Gastroesophageal sphincter (tissue), 4 donors: ENCODE results near the gene B4GALT3. TPM values are rescaled to one million over a fixed set of nuclear protein-coding genes. Genes with fewer than 3 reads are reported as not detected.

Experiments
- ATAC-seq: fragments of 150-250 bp; one replicate; pipeline ENCODE4 v1.9.1; 2016; ENCODE audit warnings: mild to moderate bottlenecking, moderate library complexity
- H3K27ac ChIP-seq, 4 donors: fragments of 200-600 bp; sonication (generic) in 3 of 4; 1 replicate in 3 of 4; 2 replicates in 1 of 4; pipeline ENCODE4 v1.5.1; 2016 to 2019
- H3K27me3 ChIP-seq: fragments of 200-600 bp; sonication (generic); one replicate; pipeline ENCODE4 v1.5.1; 2019
- H3K36me3 ChIP-seq, 2 donors: fragments of 200-600 bp; sonication (generic); one replicate each; pipeline ENCODE4 v1.5.1; 2019; ENCODE audit warnings: control low read depth in 1 of 2
- H3K4me1 ChIP-seq, 3 donors: fragments of 200-600 bp; sonication (generic); 1 replicate in 2 of 3; 2 replicates in 1 of 3; pipeline ENCODE4 v1.5.1; 2016 to 2019; ENCODE audit warnings: control low read depth in 2 of 3
- H3K4me3 ChIP-seq, 2 donors: fragments of 200-600 bp; sonication (generic); one replicate each; pipeline ENCODE4 v1.5.1; 2019; ENCODE audit warnings: mild to moderate bottlenecking in 1 of 2, moderate library complexity in 1 of 2
- H3K9me3 ChIP-seq, 3 donors: fragments of 200-600 bp; sonication (generic); one replicate each; pipeline ENCODE4 v1.5.1; 2017 to 2019; ENCODE audit warnings: control low read depth in 2 of 3
- EP300 ChIP-seq: sonication (generic); formaldehyde crosslinking; IDR thresholded peaks from one replicate; pipeline ENCODE4 v1.6.1; 2017; ENCODE audit warnings: antibody characterized with exemption, mild to moderate bottlenecking
- POLR2A ChIP-seq, 2 donors: fragments of 450-650 bp; IDR thresholded peaks; one replicate each; pipeline ENCODE4 v1.6.1; 2017; ENCODE audit warnings: antibody characterized with exemption in 2 of 2, mild to moderate bottlenecking in 2 of 2, moderate library complexity in 1 of 2
- POLR2AphosphoS5 ChIP-seq: sonication (generic); formaldehyde crosslinking; IDR thresholded peaks from one replicate; pipeline ENCODE4 v1.6.1; 2017; ENCODE audit warnings: antibody characterized with exemption
- WGBS, 2 donors: methylation state at CpG; one replicate each; pipeline ENCODE4 v1.1.5; 2018; ENCODE audit warnings: low coverage in 1 of 2; 5-methylcytosine and 5-hydroxymethylcytosine counted together
- total RNA-seq, 4 donors: library from RNA; depleted of rRNA; stranded (reverse); fragments of >200 nt; gene quantifications; one replicate each; pipeline ENCODE4 v1.1.0, GENCODE V29; 2016
- TF ChIP-seq, protein P1 (sequence below), 4 experiments: fragments of 200-600 bp in 2 of 4; fragments of 450-650 bp in 2 of 4; sonication (generic) in 1 of 4; IDR thresholded peaks; one replicate each; pipeline ENCODE4 v1.5.1; 2017 to 2019; ENCODE audit warnings: antibody characterized with exemption in 4 of 4, mild to moderate bottlenecking in 2 of 4, moderate library complexity in 2 of 4

B4GALT3 gene
- total RNA-seq, 4 donors from 2014 or later, result 14.8 to 26.4 (median 19.5) TPM

GRCh38 chr1:161180639-161181038 is 3.3 kb upstream of the B4GALT3 start:
- ATAC-seq, result no peak
- Histone ChIP-seq H3K4me1 (peaks cover 5 to 37% (median 15%) of the 10 kb centered on the region in 3 donors), H3K27ac (no peak overlapping the region), H3K36me3 (peaks cover 0 to 4% of the 10 kb centered on the region in 2 donors), H3K9me3 (no peaks in the 10 kb centered on the region), H3K4me3 (no peak overlapping the region), H3K27me3 (no peaks in the 10 kb centered on the region)
- 44 to 78% methylated on average over 1 of the region's 1 CpG for WGBS, 2 donors
- TF ChIP-seq, protein P1, sequence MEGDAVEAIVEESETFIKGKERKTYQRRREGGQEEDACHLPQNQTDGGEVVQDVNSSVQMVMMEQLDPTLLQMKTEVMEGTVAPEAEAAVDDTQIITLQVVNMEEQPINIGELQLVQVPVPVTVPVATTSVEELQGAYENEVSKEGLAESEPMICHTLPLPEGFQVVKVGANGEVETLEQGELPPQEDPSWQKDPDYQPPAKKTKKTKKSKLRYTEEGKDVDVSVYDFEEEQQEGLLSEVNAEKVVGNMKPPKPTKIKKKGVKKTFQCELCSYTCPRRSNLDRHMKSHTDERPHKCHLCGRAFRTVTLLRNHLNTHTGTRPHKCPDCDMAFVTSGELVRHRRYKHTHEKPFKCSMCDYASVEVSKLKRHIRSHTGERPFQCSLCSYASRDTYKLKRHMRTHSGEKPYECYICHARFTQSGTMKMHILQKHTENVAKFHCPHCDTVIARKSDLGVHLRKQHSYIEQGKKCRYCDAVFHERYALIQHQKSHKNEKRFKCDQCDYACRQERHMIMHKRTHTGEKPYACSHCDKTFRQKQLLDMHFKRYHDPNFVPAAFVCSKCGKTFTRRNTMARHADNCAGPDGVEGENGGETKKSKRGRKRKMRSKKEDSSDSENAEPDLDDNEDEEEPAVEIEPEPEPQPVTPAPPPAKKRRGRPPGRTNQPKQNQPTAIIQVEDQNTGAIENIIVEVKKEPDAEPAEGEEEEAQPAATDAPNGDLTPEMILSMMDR (IDR thresholded peaks at IDR 0.05), result peak in 1 of 4 experiments; percentile 15
- TF ChIP-seq POLR2A (IDR thresholded peaks at IDR 0.05), result no peak
- no peak for TF ChIP-seq EP300
- TF ChIP-seq POLR2AphosphoS5, result no peak

DNA sequence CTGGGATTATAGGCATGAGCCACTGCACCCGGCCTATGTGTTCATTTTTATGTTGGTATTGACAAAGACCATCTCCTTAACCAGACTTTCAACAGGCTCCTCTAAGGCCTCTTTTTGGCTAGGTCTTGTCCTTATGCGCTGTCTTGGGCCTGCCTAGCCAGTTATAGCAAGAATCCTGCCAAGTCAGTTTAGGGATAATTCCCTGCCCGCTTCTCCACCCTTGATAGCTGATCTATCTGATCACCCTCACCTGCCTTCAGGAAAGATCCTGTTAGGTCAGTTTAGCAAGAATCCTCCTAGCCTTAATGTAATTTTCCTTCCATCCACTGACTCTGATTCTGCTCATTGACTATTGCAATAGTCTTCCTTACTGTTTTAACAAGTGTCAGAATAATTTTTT is 2.4 kb upstream of the B4GALT3 start:
- no peak overlapping the region for H3K4me3 ChIP-seq
- H3K36me3 ChIP-seq, result peaks cover 0 to 13% of the 10 kb centered on the region in 2 donors
- peaks cover 5 to 37% (median 15%) of the 10 kb centered on the region in 3 donors for H3K4me1 ChIP-seq
- no peaks in the 10 kb centered on the region for H3K9me3 ChIP-seq
- 97% methylated on average over 3 of the region's 3 CpGs; no CpG with 5 or more reads in 1 of the 2 donors for WGBS, 2 donors
- no peaks in the 10 kb centered on the region for H3K27me3 ChIP-seq
- H3K27ac ChIP-seq, result no peak overlapping the region
- ATAC-seq, result no peak
- TF ChIP-seq POLR2A (IDR thresholded peaks at IDR 0.05), result no peak
- TF ChIP-seq POLR2AphosphoS5, result no peak
- no peak for TF ChIP-seq EP300
- TF ChIP-seq, protein P1 (IDR thresholded peaks at IDR 0.05), result no peak

GRCh38 chr1:161177936-161178244 is 583 bp upstream of the B4GALT3 start:
- whole genome bisulfite sequencing, 2 donors, result 50 to 84% methylated on average over 4 to 8 of the region's 9 CpGs
- peak overlapping the region; percentile 71 to 86 for H3K4me3 ChIP-seq
- ATAC-seq, result no peak
- peaks cover 5 to 43% (median 19%) of the 10 kb centered on the region in 3 donors for H3K4me1 ChIP-seq
- no peaks in the 10 kb centered on the region for H3K27me3 ChIP-seq
- H3K9me3 ChIP-seq, result no peaks in the 10 kb centered on the region
- peaks cover 0 to 31% of the 10 kb centered on the region in 2 donors for H3K36me3 ChIP-seq
- TF ChIP-seq POLR2AphosphoS5 (no peak), POLR2A (IDR thresholded peaks at IDR 0.05) (no peak), EP300 (no peak)
- TF ChIP-seq, protein P1 (IDR thresholded peaks at IDR 0.05), result no peak
- H3K27ac ChIP-seq, result peak overlapping the region; percentile 76 to 96 (median 92)

DNA sequence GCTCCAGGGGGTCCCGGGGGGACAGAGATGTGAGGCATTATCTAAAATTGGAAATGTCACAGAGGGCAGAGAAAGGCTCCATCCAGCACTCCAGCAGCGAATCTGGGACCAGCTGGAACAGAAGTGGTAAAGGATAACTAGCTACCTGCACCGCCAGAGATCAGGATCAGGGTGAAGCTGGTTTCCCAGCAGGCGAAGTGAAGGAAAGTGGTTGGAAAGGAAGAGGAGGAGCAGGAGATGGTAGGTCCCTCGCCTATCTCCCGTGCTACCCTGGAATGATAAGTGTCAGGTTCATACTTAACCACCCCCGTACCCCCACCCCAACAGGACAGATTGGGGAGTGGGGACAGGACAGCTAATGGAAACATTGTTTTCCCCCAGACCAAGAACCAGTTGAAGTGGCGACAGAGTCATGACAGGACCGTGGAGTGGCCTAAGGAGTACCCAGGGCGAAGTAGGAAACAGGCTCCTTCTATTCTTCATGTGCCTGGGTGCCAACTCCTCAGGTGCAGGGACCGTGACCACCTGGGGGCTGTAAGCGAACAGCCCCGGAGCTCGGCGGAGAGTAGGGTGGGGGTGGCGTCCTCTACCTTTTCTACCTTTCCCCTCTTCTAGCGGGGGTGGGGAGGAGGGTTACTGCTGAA is 717 bp downstream of the B4GALT3 start:
- TF ChIP-seq EP300 (no peak), POLR2AphosphoS5 (no peak), POLR2A (IDR thresholded peaks at IDR 0.05) (no peak)
- TF ChIP-seq, protein P1 (IDR thresholded peaks at IDR 0.05), result no peak
- peak overlapping the region; percentile 71 to 86 for H3K4me3 ChIP-seq
- H3K36me3 ChIP-seq, result peaks cover 0 to 44% of the 10 kb centered on the region in 2 donors
- no peaks in the 10 kb centered on the region for H3K27me3 ChIP-seq
- WGBS, 2 donors, result 17 to 24% methylated on average over 3 to 11 of the region's 17 CpGs
- peak overlapping the region; percentile 76 to 96 (median 92) for H3K27ac ChIP-seq
- H3K9me3 ChIP-seq, result no peaks in the 10 kb centered on the region
- peaks cover 5 to 56% (median 20%) of the 10 kb centered on the region in 3 donors for H3K4me1 ChIP-seq
- no peak for ATAC-seq
